Vagina (tissue), 2 donors: ENCODE measurements around the gene EIF3M. TPM values are rescaled to one million over a fixed set of nuclear protein-coding genes. Genes with fewer than 3 reads are reported as not detected.

ENCODE experiments used
- DNase-seq, 2 donors: peaks; one replicate each; pipeline ENCODE4 v3.0.0-alpha.2; 2017; ENCODE audit errors: extremely low spot score in 2 of 2
- H3K27ac ChIP-seq: fragments of 200-600 bp; sonication (generic); one replicate; pipeline ENCODE4 v1.5.1; 2019
- H3K27me3 ChIP-seq: fragments of 200-600 bp; sonication (generic); one replicate; pipeline ENCODE4 v1.5.1; 2019
- H3K36me3 ChIP-seq, 2 donors: fragments of 200-600 bp; sonication (generic); one replicate each; pipeline ENCODE4 v1.5.1; 2017 to 2019
- H3K4me1 ChIP-seq: fragments of 200-600 bp; sonication (generic); one replicate; pipeline ENCODE4 v1.5.1; 2019
- H3K4me3 ChIP-seq, 2 donors: fragments of 200-600 bp; sonication (generic); 1 replicate in 1 of 2; 2 replicates in 1 of 2; pipeline ENCODE4 v1.5.1; 2016 to 2019
- H3K9me3 ChIP-seq: fragments of 200-600 bp; sonication (generic); one replicate; pipeline ENCODE4 v1.5.1; 2019
- POLR2A ChIP-seq, 2 donors: fragments of 450-650 bp; IDR thresholded peaks; one replicate each; pipeline ENCODE4 v1.6.1; 2017; ENCODE audit warnings: antibody characterized with exemption in 2 of 2, mild to moderate bottlenecking in 2 of 2, moderate library complexity in 2 of 2
- POLR2AphosphoS5 ChIP-seq, 2 donors: sonication (generic); formaldehyde crosslinking; IDR thresholded peaks; one replicate each; pipeline ENCODE4 v1.9.0; 2017; ENCODE audit warnings: antibody characterized with exemption in 2 of 2, mild to moderate bottlenecking in 2 of 2, low read depth in 1 of 2; ENCODE audit not compliant: insufficient read depth in 1 of 2
- intact Hi-C: fragments of 100-400 bp; cut with DNase I; formaldehyde crosslinking; loops from one replicate; pipeline ENCODE4 v1.15.1; 2023
- total RNA-seq: library from RNA; depleted of rRNA; stranded (reverse); fragments of >200 nt; gene quantifications from one replicate; pipeline ENCODE4 v1.2.3, GENCODE V29; 2016
- TF ChIP-seq, protein P1 (sequence below), 3 experiments: fragments of 450-650 bp in 2 of 3; fragments of 200-600 bp in 1 of 3; sonication (generic) in 1 of 3; IDR thresholded peaks; one replicate each; pipeline ENCODE4 v1.5.1; 2017 to 2019; ENCODE audit warnings: antibody characterized with exemption in 3 of 3, mild to moderate bottlenecking in 2 of 3, moderate library complexity in 2 of 3

EIF3M gene
- total RNA-seq, 1 donor from 2014 or later: 184 TPM

- no peaks in the 10 kb centered on the region for H3K27me3 ChIP-seq
These were observed 8.6 kb upstream of the EIF3M start for GRCh38 chr11:32575070-32575469.

DNA sequence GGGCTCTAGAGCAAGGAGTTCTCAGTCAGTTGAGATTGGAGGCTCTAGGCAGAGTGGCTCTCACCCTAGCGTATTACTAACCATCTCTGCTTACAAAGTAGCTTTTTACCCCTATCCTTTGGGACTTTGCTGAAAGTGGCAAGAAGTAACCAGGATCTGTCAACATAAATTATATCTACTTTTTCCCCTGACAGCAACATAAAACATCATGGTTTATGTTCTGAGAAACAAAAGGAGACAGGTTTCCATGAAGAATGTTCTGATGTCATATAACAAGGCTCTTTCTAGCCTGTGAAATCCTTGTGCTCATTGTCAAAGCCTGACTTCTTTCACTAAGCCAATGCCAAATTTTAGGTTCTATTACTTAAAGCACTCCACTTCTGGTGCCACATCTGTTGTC is 7.2 kb upstream of the EIF3M start:
- H3K4me3 ChIP-seq: no peak overlapping the region
- H3K9me3 ChIP-seq: no peaks in the 10 kb centered on the region
- H3K27me3 ChIP-seq: no peaks in the 10 kb centered on the region
- no peaks in the 10 kb centered on the region for H3K4me1 ChIP-seq
- DNase-seq: no peak
- H3K36me3 ChIP-seq: no peaks in the 10 kb centered on the region
- TF ChIP-seq POLR2AphosphoS5 (IDR thresholded peaks at IDR 0.05; ENCODE audit: insufficient read depth in 1 of 2, low read depth in 1 of 2): no peak
- no peak for TF ChIP-seq POLR2A (IDR thresholded peaks at IDR 0.05)
- TF ChIP-seq, protein P1, sequence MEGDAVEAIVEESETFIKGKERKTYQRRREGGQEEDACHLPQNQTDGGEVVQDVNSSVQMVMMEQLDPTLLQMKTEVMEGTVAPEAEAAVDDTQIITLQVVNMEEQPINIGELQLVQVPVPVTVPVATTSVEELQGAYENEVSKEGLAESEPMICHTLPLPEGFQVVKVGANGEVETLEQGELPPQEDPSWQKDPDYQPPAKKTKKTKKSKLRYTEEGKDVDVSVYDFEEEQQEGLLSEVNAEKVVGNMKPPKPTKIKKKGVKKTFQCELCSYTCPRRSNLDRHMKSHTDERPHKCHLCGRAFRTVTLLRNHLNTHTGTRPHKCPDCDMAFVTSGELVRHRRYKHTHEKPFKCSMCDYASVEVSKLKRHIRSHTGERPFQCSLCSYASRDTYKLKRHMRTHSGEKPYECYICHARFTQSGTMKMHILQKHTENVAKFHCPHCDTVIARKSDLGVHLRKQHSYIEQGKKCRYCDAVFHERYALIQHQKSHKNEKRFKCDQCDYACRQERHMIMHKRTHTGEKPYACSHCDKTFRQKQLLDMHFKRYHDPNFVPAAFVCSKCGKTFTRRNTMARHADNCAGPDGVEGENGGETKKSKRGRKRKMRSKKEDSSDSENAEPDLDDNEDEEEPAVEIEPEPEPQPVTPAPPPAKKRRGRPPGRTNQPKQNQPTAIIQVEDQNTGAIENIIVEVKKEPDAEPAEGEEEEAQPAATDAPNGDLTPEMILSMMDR (IDR thresholded peaks at IDR 0.05): no peak
- intact Hi-C loops: no loop called here
- no peak overlapping the region for H3K27ac ChIP-seq

More at GRCh38 chr11:32575070-32575469, 8.6 kb upstream of the EIF3M start:
- Histone ChIP-seq H3K9me3 (no peaks in the 10 kb centered on the region), H3K27ac (no peak overlapping the region), H3K4me1 (no peaks in the 10 kb centered on the region), H3K4me3 (no peak overlapping the region), H3K36me3 (no peaks in the 10 kb centered on the region)
- TF ChIP-seq POLR2A (IDR thresholded peaks at IDR 0.05) (no peak), POLR2AphosphoS5 (IDR thresholded peaks at IDR 0.05; ENCODE audit: insufficient read depth in 1 of 2, low read depth in 1 of 2) (no peak)
- TF ChIP-seq, protein P1 (IDR thresholded peaks at IDR 0.05): no peak
- no peak for DNase-seq
- intact Hi-C loops: no loop called here

GRCh38 chr11:32580967-32581366 is 2.7 kb upstream of the EIF3M start:
- H3K27ac ChIP-seq: no peak overlapping the region
- no peaks in the 10 kb centered on the region for H3K9me3 ChIP-seq
- peaks cover 17% of the 10 kb centered on the region for H3K4me1 ChIP-seq
- intact Hi-C loops: no loop called here
- H3K27me3 ChIP-seq: no peaks in the 10 kb centered on the region
- no peaks in the 10 kb centered on the region for H3K36me3 ChIP-seq
- no peak overlapping the region for H3K4me3 ChIP-seq
- no peak for DNase-seq
- no peak for TF ChIP-seq POLR2AphosphoS5 (IDR thresholded peaks at IDR 0.05; ENCODE audit: insufficient read depth in 1 of 2, low read depth in 1 of 2)

DNA sequence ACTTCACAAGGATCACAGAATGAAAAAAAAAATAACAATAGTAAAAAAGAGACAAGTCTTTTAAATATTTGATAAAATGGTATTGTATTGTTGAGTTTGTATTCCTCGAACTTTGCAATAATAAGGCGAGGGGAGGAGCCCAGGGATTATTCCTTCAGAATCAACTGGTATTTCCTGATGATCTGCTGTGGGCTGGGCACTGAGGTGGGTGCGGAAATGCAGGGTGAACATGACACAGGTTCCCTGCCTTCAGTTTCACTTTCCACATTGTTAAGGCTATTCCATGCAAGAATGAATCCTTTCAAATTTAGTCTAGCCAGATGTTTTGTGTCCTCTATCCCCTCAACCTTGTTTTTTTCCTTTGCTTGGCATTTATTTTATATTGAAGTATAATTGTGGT is 2.1 kb upstream of the EIF3M start:
- Histone ChIP-seq H3K4me3 (no peak overlapping the region), H3K4me1 (peaks cover 22% of the 10 kb centered on the region), H3K36me3 (no peaks in the 10 kb centered on the region), H3K27me3 (no peaks in the 10 kb centered on the region), H3K27ac (no peak overlapping the region), H3K9me3 (no peaks in the 10 kb centered on the region)
- no peak for TF ChIP-seq POLR2A (IDR thresholded peaks at IDR 0.05)
- TF ChIP-seq POLR2AphosphoS5 (IDR thresholded peaks at IDR 0.05; ENCODE audit: insufficient read depth in 1 of 2, low read depth in 1 of 2): no peak
- TF ChIP-seq, protein P1 (IDR thresholded peaks at IDR 0.05): no peak
- intact Hi-C loops: no loop called here
- DNase-seq: no peak

DNA sequence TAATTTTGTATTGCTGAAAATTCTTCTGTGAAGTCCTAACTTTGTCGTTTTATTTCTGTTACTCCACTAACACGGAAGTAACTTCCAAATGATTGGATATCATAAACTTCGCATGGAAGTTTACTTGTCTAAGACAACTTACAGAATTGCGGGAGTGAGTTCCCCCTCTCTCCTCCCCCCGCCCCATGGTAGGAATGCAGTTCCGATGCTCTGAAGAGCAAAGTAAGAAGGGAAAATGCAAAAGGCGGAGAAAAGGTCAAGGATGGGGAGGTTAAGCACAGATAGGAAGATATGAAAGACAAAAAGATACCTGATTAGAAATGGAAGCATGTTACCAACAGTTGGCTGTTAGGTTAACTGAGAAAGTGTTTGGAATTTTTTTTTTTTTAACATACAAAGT is 1.3 kb downstream of the EIF3M start:
- Histone ChIP-seq H3K27me3 (no peaks in the 10 kb centered on the region), H3K4me3 (peak overlapping the region; percentile 69 to 75), H3K4me1 (peaks cover 31% of the 10 kb centered on the region), H3K27ac (no peak overlapping the region), H3K36me3 (peaks cover 0 to 13% of the 10 kb centered on the region in 2 donors), H3K9me3 (no peaks in the 10 kb centered on the region)
- TF ChIP-seq, protein P1 (IDR thresholded peaks at IDR 0.05): no peak
- no peak for TF ChIP-seq POLR2A (IDR thresholded peaks at IDR 0.05)
- no peak for TF ChIP-seq POLR2AphosphoS5 (IDR thresholded peaks at IDR 0.05; ENCODE audit: insufficient read depth in 1 of 2, low read depth in 1 of 2)
- intact Hi-C loops: no loop called here
- no peak for DNase-seq
